ENCODE results near the gene NR1I2. TPM values are rescaled to one million over a fixed set of nuclear protein-coding genes. Genes with fewer than 3 reads are reported as not detected.

NR1I2 gene
- total and polyA plus RNA-seq, 9 of the 15 experiments (the other 6 are each of a cell fraction or from before 2014, with no cell fraction given) = not detected

GRCh38 chr3:119808843-119809242 lies 26.9 kb downstream of the NR1I2 start (continued):
- no peak for TF ChIP-seq ZFP91 (CRISPR knock-in tag; IDR thresholded peaks at IDR 0.05)
- no peak for TF ChIP-seq MAFG (tag; conservative IDR thresholded peaks at IDR 0.05)

DNA sequence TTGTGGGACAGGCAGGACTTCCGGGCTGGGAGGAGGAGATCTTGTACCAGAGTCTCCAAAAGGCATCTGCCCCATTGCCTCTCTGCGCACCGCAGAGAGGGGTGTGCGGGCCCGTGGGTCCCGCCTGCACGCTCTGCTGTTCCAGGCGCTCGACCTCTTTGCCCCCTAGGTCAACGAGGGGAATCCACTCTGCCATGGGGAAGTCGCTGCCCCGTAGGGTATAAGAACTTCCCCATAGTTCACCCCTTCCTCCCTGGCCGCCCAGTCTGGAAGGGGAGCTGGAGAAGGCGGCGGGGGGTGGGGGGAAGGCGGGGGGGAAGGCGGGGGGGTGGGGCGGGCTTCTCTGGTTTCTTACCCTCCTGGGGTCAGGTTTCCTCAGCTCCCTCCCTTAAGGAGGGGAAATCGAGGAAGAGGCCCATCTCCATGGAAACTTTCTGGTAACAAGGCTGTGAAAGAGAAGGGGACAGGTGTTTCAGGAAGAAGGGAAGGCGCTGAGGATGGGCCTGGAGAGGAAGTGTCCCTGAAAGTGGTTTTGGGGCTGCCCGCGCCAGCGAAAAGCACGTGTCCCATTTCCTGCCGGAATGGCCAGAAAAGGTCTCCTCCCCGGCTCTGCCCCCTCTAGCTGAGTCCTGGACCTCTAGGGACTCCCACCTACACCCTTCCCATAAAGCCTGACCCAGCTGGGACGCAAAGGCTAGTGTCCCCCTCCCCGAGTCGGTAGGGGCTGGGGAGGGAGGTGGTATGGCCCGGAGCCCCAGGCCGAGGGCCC lies 27.5 kb downstream of the NR1I2 start:
- no peak for FAIRE-seq
- Histone ChIP-seq H3K9ac (ENCODE audit: insufficient read depth in 1 of 2, low read depth in 2 of 2, low read length in 2 of 2) (no peak overlapping the region), H3K9me3 (replicated peaks; ENCODE audit: control insufficient read depth, insufficient read depth, low read depth, low read length) (no peaks in the 10 kb centered on the region), H3K4me1 (replicated peaks in 1 of 2; ENCODE audit: control insufficient read depth in 2 of 2, insufficient read depth in 2 of 2, low read length in 2 of 2) (peaks cover 0 to 12% of the 10 kb centered on the region in 2 experiments; a peak in 3 of 5 replicates), H2AFZ (ENCODE audit: low read depth, low read length) (no peak overlapping the region), H3K27me3 (ENCODE audit: control insufficient read depth in 2 of 2, insufficient read depth in 2 of 2, low read length in 2 of 2) (peaks cover 0 to 1% of the 10 kb centered on the region in 2 experiments; a peak in 1 of 5 replicates), H3K79me2 (ENCODE audit: control insufficient read depth, insufficient read depth, low read length) (no peaks in the 10 kb centered on the region), H3K4me2 (ENCODE audit: insufficient read depth, low read length) (no peak overlapping the region), H4K20me1 (replicated peaks; ENCODE audit: control insufficient read depth, insufficient read depth, low read length) (no peaks in the 10 kb centered on the region), H3K4me3 (no peak overlapping the region), H3K36me3 (ENCODE audit: control insufficient read depth, insufficient read depth, low read length) (no peaks in the 10 kb centered on the region), H3K27ac (ENCODE audit: extremely low read depth, low read depth, low read length) (no peak overlapping the region), H3K9me1 (ENCODE audit: control insufficient read depth, insufficient read depth, low read length) (no peaks in the 10 kb centered on the region)
- no TSS peak for BruUV-seq (replicated peaks)
- POLR2A ChIA-PET = interaction anchor here (0.7 kb wide), 1 partner anchor 7 kb away, joined by 3 read pairs; no protein-coding TSS in a partner anchor
- CTCF ChIA-PET (ENCODE audit: low intra/inter-chr PET ratio) = no interaction called here
- in situ Hi-C loops (cut with MboI) (no loop called here), intact Hi-C loops (cut with micrococcal nuclease) (loop anchor here (10.0 kb wide), 1 partner anchor 55 kb away; no protein-coding TSS in a partner anchor)
- no peak for ATAC-seq
- 81% methylated on average over 7 of the region's 31 CpGs for WGBS (ENCODE audit: insufficient coverage, low coverage, missing lambda C conversion rate)
- DNase-seq (ENCODE audit: extremely low read depth in 1 of 4, low spot score in 3 of 4) = no peak
- TF ChIP-seq PKNOX1 (IDR thresholded peaks at IDR 0.05) (no peak), ZNF644 (tag; IDR thresholded peaks at IDR 0.05; ENCODE audit: low read depth) (no peak), ZNF41 (CRISPR knock-in tag; conservative IDR thresholded peaks at IDR 0.05) (no peak), KAT7 (CRISPR knock-in tag; IDR thresholded peaks at IDR 0.05; ENCODE audit: borderline replicate concordance) (no peak), MLLT1 (IDR thresholded peaks at IDR 0.05) (no peak), CREB3L1 (IDR thresholded peaks at IDR 0.05; ENCODE audit: borderline replicate concordance, low read depth) (no peak)
- TF ChIP-seq, protein P1, sequence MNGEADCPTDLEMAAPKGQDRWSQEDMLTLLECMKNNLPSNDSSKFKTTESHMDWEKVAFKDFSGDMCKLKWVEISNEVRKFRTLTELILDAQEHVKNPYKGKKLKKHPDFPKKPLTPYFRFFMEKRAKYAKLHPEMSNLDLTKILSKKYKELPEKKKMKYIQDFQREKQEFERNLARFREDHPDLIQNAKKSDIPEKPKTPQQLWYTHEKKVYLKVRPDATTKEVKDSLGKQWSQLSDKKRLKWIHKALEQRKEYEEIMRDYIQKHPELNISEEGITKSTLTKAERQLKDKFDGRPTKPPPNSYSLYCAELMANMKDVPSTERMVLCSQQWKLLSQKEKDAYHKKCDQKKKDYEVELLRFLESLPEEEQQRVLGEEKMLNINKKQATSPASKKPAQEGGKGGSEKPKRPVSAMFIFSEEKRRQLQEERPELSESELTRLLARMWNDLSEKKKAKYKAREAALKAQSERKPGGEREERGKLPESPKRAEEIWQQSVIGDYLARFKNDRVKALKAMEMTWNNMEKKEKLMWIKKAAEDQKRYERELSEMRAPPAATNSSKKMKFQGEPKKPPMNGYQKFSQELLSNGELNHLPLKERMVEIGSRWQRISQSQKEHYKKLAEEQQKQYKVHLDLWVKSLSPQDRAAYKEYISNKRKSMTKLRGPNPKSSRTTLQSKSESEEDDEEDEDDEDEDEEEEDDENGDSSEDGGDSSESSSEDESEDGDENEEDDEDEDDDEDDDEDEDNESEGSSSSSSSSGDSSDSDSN (IDR thresholded peaks at IDR 0.05; ENCODE audit: borderline replicate concordance in 1 of 2, low read depth in 2 of 2, low read length in 2 of 2) = no peak

Data from K562 (cell line).